HG03039 (cell line): Measurements from ENCODE around the gene CDH4.

Experiments
- ATAC-seq: cut with Tn5 transposase; IDR thresholded peaks from one replicate; pipeline ENCODE4 v1.9.1; 2021; ENCODE audit warnings: mild to moderate bottlenecking, moderate library complexity; ENCODE audit not compliant: unreplicated experiment

CDH4 gene

GRCh38 chr20:61723529-61724257, 471.6 kb downstream of the CDH4 start:
- no peak for ATAC-seq

- no peak for ATAC-seq
Observed at GRCh38 chr20:61724376-61724775, 472.3 kb downstream of the CDH4 start.

GRCh38 chr20:61725145-61725544, 473.1 kb downstream of the CDH4 start:
- ATAC-seq = no peak

GRCh38 chr20:61725966-61726365, 473.9 kb downstream of the CDH4 start:
- no peak for ATAC-seq

GRCh38 chr20:61726979-61727378, 474.9 kb downstream of the CDH4 start:
- no peak for ATAC-seq

GRCh38 chr20:61727761-61728160, 475.7 kb downstream of the CDH4 start:
- no peak for ATAC-seq

GRCh38 chr20:61728326-61728725, 476.3 kb downstream of the CDH4 start:
- ATAC-seq = no peak

GRCh38 chr20:61728786-61729770, 477.0 kb downstream of the CDH4 start:
- ATAC-seq = no peak

GRCh38 chr20:61730631-61731362, 478.7 kb downstream of the CDH4 start:
- no peak for ATAC-seq

- no peak for ATAC-seq
Observed at GRCh38 chr20:61731363-61732181, 479.5 kb downstream of the CDH4 start.

GRCh38 chr20:61732511-61733210, 480.6 kb downstream of the CDH4 start:
- no peak for ATAC-seq

GRCh38 chr20:61733216-61733615, 481.2 kb downstream of the CDH4 start:
- no peak for ATAC-seq

- no peak for ATAC-seq
Observed at GRCh38 chr20:61733891-61734732, 482.1 kb downstream of the CDH4 start.

- no peak for ATAC-seq
Observed at GRCh38 chr20:61734733-61735502, 482.9 kb downstream of the CDH4 start.

GRCh38 chr20:61735503-61735785, 483.4 kb downstream of the CDH4 start:
- ATAC-seq = no peak

- ATAC-seq = no peak
Observed at GRCh38 chr20:61736001-61736635, 484.1 kb downstream of the CDH4 start.

- ATAC-seq = no peak
Observed at GRCh38 chr20:61736751-61737310, 484.8 kb downstream of the CDH4 start.

GRCh38 chr20:61737346-61737745, 485.3 kb downstream of the CDH4 start:
- ATAC-seq = no peak
